GM06990 (cell line): ENCODE measurements around the gene TUT4.
A peak's percentile ranks its signal among the peaks of the same experiment; 100 is the strongest.

ENCODE experiments used
- DNase-seq: peaks from one replicate; pipeline ENCODE4 v3.0.0-alpha.2; 2011; ENCODE audit not compliant: insufficient read length; ENCODE audit errors: extremely low read depth
- H3K27me3 ChIP-seq: replicated peaks from 2 replicates; pipeline ENCODE4 v1.6.0; 2011; ENCODE audit warnings: low read length; ENCODE audit not compliant: control insufficient read depth, insufficient read depth
- H3K36me3 ChIP-seq: 2 replicates; pipeline ENCODE4 v1.5.1; 2011; ENCODE audit warnings: low read length; ENCODE audit not compliant: control insufficient read depth, insufficient read depth
- H3K4me3 ChIP-seq: replicated peaks from 2 replicates; pipeline ENCODE4 v1.5.1; 2011; ENCODE audit warnings: low read depth, mild to moderate bottlenecking, control low read depth, low read length
- TF ChIP-seq, protein P1 (sequence below): IDR thresholded peaks from 2 replicates; pipeline ENCODE4 v1.5.1; 2011; ENCODE audit warnings: low read length, control low read depth, mild to moderate bottlenecking, inconsistent platforms; ENCODE audit not compliant: insufficient read depth, poor library complexity, severe bottlenecking

Gene TUT4

DNA sequence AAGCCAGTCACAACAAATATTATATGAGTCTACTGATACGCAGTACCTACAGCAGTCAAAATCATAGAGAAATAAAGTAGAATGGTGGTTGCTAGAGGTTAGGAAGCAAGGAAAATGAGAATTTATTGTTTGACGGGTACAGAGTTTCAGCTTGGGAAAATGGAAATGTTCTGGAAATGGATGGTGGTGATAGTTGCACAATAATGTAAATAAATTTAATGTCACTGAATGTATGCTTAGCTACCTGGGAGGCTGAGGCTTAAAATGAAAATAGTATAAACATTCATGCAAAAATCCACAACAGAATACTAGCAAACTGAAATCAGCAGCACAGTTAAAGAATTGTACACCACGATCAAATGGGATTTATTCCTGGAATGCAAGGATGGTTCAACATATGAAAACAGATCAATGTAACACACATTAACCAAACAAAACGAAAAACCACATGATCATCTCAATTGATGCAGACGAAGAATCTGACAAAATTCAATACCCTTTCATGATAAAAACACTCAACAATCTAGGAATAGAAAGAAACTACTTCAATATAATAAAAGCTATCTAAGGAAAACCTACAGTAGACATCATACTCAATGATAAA lies 10.7 kb downstream of the TUT4 start:
- Histone ChIP-seq H3K4me3 (no peak overlapping the region), H3K36me3 (no peaks in the 10 kb centered on the region; the same call in 1 of the 2 replicates), H3K27me3 (no peaks in the 10 kb centered on the region)
- TF ChIP-seq, protein P1, sequence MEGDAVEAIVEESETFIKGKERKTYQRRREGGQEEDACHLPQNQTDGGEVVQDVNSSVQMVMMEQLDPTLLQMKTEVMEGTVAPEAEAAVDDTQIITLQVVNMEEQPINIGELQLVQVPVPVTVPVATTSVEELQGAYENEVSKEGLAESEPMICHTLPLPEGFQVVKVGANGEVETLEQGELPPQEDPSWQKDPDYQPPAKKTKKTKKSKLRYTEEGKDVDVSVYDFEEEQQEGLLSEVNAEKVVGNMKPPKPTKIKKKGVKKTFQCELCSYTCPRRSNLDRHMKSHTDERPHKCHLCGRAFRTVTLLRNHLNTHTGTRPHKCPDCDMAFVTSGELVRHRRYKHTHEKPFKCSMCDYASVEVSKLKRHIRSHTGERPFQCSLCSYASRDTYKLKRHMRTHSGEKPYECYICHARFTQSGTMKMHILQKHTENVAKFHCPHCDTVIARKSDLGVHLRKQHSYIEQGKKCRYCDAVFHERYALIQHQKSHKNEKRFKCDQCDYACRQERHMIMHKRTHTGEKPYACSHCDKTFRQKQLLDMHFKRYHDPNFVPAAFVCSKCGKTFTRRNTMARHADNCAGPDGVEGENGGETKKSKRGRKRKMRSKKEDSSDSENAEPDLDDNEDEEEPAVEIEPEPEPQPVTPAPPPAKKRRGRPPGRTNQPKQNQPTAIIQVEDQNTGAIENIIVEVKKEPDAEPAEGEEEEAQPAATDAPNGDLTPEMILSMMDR = no peak
- DNase-seq = no peak

DNA sequence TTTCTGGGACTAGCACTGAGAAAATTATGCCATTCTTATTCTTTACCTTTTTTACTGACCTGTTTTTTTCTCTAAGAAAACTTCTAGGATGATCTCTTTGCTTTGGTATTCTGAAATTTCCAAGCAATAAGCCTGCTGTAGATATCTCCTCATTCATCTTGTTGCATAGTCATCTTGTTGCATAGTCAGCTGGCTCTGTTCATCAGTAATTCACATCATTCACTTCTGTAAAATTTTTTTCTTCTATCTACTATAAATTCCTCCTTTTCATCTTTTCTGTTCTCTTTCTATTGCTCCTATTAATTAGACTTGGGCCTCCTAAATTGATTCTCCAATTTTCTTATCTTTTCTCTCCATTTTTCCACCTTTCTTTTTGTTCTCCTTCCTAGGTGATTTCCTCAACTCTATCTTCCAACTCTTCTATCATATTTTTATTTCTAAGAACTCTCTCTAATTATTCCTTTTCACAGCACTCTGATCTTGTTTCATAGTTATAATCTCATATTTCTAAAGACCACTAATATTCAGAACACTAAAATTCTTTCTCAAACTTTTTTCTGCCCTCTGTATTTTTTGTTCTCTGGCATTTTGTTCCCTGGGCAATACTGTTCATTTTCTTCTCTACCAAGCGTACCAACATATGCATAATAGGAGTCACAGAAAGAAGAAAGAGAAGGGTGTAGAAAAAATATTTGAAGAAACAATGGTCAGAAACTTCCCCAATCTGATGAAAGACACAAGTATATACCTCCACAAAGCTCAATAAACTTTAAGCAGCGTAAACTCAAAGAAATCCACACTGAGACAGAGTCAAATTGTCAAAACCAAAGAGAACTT lies 17.7 kb downstream of the TUT4 start:
- TF ChIP-seq, protein P1 = no peak
- no peak for DNase-seq

DNA sequence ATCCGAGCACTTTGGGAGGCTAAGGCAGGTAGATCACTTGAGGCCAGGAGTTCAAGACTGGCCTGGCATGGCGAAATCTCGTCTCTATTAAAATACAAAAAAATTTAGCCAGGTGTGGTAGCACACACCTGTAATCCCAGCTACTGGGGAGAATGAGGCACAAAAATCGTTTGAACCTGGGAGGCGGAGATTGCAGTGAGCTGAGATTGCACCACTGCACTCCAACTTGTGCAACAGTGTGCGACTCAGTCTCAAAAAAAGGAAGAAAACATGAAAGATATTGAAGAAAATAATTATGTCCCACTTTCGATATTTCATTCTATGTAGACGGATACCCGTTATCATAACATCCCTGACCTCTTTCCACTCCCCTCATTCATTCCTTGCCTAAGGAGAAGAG lies 19.2 kb downstream of the TUT4 start:
- Histone ChIP-seq H3K36me3 (no peaks in the 10 kb centered on the region), H3K27me3 (no peaks in the 10 kb centered on the region), H3K4me3 (no peak overlapping the region)
- TF ChIP-seq, protein P1 = no peak
- no peak for DNase-seq

More for the DNA sequence above, 17.7 kb downstream of the TUT4 start:
- H3K4me3 ChIP-seq = no peak overlapping the region
- no peaks in the 10 kb centered on the region for H3K27me3 ChIP-seq
- no peaks in the 10 kb centered on the region for H3K36me3 ChIP-seq

DNA sequence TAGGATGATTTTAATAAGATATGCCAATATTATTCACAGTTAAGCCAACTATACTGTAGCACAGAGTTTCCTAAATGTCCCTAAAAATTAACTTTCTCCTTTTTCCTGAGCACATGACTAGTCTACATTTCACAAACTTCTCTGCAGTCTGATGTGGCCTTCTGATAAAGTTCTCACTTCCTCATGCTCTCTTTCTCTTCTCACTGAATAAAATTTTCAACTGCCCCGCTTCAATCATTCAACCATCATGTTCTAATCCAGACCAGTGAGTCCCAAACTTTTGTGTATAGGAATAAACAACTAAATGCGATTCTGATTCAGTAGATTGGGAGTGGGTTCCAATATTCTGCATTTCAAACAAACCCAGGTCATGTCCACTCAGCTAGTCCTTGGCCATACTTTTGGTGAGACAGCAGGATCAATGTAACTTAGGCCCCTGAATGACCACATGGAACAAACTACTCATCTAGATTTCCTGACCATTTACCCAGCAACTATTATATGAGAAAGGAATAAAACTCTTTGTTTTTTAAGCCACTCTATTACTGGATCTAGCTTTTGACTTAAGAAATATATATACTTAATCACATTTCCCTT lies 20.1 kb downstream of the TUT4 start:
- H3K4me3 ChIP-seq = no peak overlapping the region
- no peaks in the 10 kb centered on the region for H3K27me3 ChIP-seq
- H3K36me3 ChIP-seq = no peaks in the 10 kb centered on the region
- TF ChIP-seq, protein P1 = no peak
- no peak for DNase-seq

DNA sequence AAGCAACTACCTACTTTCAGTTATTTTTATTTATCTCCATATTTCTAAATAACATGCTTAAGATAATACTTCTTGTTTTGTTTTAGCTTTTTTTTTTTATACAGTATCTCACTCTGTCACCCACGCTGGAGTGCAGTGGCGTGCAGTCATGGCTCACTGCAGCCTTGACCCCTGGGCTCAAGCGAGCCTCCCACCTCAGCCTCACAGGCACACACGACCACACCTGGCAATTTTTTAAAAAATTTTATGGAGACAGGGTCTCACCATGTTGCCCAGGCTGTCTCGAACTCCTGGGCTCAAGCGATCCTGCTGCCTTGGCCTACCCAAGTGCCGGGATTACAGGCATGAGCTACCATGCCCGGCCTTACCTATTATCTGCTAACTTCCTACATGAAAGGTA lies 20.6 kb downstream of the TUT4 start:
- no peaks in the 10 kb centered on the region for H3K27me3 ChIP-seq
- DNase-seq = no peak
- TF ChIP-seq, protein P1 = no peak
- no peaks in the 10 kb centered on the region for H3K36me3 ChIP-seq
- H3K4me3 ChIP-seq = peak overlapping the region; percentile 25
